ENCODE data around the gene HDAC4. TPM values are rescaled to one million over a fixed set of nuclear protein-coding genes. Genes with fewer than 3 reads are reported as not detected.

Gene HDAC4
- total and polyA plus RNA-seq, 2 experiments from 2014 or later: 8.1 to 41.8 TPM

- TF ChIP-seq, protein P1, sequence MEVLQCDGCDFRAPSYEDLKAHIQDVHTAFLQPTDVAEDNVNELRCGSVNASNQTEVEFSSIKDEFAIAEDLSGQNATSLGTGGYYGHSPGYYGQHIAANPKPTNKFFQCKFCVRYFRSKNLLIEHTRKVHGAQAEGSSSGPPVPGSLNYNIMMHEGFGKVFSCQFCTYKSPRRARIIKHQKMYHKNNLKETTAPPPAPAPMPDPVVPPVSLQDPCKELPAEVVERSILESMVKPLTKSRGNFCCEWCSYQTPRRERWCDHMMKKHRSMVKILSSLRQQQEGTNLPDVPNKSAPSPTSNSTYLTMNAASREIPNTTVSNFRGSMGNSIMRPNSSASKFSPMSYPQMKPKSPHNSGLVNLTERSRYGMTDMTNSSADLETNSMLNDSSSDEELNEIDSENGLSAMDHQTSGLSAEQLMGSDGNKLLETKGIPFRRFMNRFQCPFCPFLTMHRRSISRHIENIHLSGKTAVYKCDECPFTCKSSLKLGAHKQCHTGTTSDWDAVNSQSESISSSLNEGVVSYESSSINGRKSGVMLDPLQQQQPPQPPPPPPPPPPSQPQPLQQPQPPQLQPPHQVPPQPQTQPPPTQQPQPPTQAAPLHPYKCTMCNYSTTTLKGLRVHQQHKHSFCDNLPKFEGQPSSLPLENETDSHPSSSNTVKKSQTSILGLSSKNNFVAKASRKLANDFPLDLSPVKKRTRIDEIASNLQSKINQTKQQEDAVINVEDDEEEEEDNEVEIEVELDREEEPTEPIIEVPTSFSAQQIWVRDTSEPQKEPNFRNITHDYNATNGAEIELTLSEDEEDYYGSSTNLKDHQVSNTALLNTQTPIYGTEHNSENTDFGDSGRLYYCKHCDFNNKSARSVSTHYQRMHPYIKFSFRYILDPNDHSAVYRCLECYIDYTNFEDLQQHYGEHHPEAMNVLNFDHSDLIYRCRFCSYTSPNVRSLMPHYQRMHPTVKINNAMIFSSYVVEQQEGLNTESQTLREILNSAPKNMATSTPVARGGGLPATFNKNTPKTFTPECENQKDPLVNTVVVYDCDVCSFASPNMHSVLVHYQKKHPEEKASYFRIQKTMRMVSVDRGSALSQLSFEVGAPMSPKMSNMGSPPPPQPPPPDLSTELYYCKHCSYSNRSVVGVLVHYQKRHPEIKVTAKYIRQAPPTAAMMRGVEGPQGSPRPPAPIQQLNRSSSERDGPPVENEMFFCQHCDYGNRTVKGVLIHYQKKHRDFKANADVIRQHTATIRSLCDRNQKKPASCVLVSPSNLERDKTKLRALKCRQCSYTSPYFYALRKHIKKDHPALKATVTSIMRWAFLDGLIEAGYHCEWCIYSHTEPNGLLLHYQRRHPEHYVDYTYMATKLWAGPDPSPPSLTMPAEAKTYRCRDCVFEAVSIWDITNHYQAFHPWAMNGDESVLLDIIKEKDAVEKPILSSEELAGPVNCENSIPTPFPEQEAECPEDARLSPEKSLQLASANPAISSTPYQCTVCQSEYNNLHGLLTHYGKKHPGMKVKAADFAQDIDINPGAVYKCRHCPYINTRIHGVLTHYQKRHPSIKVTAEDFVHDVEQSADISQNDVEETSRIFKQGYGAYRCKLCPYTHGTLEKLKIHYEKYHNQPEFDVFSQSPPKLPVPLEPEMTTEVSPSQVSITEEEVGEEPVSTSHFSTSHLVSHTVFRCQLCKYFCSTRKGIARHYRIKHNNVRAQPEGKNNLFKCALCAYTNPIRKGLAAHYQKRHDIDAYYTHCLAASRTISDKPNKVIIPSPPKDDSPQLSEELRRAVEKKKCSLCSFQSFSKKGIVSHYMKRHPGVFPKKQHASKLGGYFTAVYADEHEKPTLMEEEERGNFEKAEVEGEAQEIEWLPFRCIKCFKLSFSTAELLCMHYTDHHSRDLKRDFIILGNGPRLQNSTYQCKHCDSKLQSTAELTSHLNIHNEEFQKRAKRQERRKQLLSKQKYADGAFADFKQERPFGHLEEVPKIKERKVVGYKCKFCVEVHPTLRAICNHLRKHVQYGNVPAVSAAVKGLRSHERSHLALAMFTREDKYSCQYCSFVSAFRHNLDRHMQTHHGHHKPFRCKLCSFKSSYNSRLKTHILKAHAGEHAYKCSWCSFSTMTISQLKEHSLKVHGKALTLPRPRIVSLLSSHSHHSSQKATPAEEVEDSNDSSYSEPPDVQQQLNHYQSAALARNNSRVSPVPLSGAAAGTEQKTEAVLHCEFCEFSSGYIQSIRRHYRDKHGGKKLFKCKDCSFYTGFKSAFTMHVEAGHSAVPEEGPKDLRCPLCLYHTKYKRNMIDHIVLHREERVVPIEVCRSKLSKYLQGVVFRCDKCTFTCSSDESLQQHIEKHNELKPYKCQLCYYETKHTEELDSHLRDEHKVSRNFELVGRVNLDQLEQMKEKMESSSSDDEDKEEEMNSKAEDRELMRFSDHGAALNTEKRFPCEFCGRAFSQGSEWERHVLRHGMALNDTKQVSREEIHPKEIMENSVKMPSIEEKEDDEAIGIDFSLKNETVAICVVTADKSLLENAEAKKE (CRISPR knock-in tag; IDR thresholded peaks at IDR 0.05): no peak
Measured at GRCh38 chr2:239141021-239141760, 259.6 kb downstream of the HDAC4 start (continued).

GRCh38 chr2:239140346-239141020 is 260.3 kb downstream of the HDAC4 start:
- Histone ChIP-seq H3K4me2 (no peak overlapping the region), H3K4me1 (ENCODE audit: insufficient read depth) (no peaks in the 10 kb centered on the region), H4K20me1 (replicated peaks; ENCODE audit: insufficient read depth) (peaks cover 4% of the 10 kb centered on the region; the same call in 1 of the 2 replicates), H3K27ac (ENCODE audit: low read depth) (no peak overlapping the region), H3K79me2 (replicated peaks; ENCODE audit: insufficient read depth) (no peaks in the 10 kb centered on the region), H3F3A (replicated peaks; ENCODE audit: low read depth) (no peaks in the 10 kb centered on the region), H3K36me3 (ENCODE audit: insufficient read depth) (no peaks in the 10 kb centered on the region), H2AFZ (no peak overlapping the region), H3K4me3 (no peak overlapping the region), H3K27me3 (ENCODE audit: insufficient read depth) (no peaks in the 10 kb centered on the region), H3K9me2 (ENCODE audit: insufficient read depth) (no peaks in the 10 kb centered on the region)
- DNase-seq (ENCODE audit: low spot score) (no peak), ATAC-seq (no peak)
- no peak overlapping the region for H3K27ac Mint-ChIP-seq
- peaks cover 38% of the 10 kb centered on the region for H3K36me3 Mint-ChIP-seq (ENCODE audit: low read depth)
- TF ChIP-seq, protein P1 (CRISPR knock-in tag; IDR thresholded peaks at IDR 0.05): no peak
- no peak for TF ChIP-seq EZH2 (IDR thresholded peaks at IDR 0.05; ENCODE audit: low read depth, unreplicated experiment)
- TF ChIP-seq, protein P2, sequence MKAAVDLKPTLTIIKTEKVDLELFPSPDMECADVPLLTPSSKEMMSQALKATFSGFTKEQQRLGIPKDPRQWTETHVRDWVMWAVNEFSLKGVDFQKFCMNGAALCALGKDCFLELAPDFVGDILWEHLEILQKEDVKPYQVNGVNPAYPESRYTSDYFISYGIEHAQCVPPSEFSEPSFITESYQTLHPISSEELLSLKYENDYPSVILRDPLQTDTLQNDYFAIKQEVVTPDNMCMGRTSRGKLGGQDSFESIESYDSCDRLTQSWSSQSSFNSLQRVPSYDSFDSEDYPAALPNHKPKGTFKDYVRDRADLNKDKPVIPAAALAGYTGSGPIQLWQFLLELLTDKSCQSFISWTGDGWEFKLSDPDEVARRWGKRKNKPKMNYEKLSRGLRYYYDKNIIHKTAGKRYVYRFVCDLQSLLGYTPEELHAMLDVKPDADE (IDR thresholded peaks at IDR 0.05): no peak
- H3K27me3 Mint-ChIP-seq (ENCODE audit: insufficient read depth, low read depth, poor library complexity): peaks cover 8% of the 10 kb centered on the region
- no peaks in the 10 kb centered on the region; the same call in 2 of the 3 replicates for H3K9me3 Mint-ChIP-seq
- no peaks in the 10 kb centered on the region for H3K4me1 Mint-ChIP-seq
- H3K4me3 Mint-ChIP-seq: no peak overlapping the region

Data from GM23338 (cell line).